HTERT RPE-1 (cell line): Measurements from ENCODE around the gene CCIN.
"Not testable (repeated sequence)": the region's sequence is repeated elsewhere in the genome, so short reads cannot be mapped to it uniquely, and the experiment has no call there.

Experiments
- in situ Hi-C: fragments of 300-500 bp; cut with MboI; formaldehyde crosslinking; loops from 4 replicates; pipeline ENCODE4 v1.14.3; 2020; ENCODE audit warnings: low sequenced_read_pairs

CCIN gene

GRCh38 chr9:36169166-36169565, at the start of gene CCIN:
TSS of gene CCIN (plus strand) at chr9:36169388. CDS start at chr9:36169503, 115 bp downstream.
- in situ Hi-C loops, result no loop called here

DNA sequence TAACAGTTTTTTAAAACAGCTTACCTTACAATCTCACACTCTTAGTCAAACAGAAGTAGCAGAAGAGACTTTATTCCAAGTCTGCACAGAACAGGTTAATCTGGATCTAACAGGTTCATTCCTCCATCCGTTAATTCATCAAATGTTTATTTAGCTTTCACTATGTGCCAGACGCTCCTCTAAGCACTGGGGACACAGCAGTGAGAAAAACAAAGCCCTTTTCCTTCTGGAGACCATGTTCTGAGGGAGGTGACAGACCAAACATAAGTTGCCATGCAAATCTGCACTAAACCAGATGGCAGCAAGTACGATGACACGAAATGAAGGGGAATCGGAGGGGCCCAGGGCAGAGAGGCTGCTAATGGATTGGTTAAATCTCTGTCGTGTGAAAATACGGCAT, 49.7 kb upstream of the CCIN start:
- in situ Hi-C loops, result no loop called here

DNA sequence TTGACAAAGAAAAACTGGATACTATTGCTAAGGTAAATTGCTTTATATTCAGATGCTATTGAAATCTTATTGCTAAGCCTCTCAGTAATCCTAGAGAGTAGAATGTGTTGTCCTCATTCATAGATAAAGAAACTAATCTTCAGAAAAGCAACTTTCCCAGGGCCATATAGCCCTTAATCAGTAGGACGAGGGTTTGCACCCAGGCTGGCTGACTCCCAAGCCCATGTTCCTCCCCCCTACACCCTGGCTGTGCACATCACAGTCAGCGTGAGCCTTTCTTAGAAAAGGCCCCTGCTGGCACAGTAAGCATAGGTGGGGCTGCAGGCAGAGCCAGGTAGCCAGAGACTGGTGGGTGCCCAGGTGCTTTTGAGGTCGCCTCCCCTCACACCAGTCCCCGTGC, 48.5 kb upstream of the CCIN start:
- in situ Hi-C loops, result no loop called here

DNA sequence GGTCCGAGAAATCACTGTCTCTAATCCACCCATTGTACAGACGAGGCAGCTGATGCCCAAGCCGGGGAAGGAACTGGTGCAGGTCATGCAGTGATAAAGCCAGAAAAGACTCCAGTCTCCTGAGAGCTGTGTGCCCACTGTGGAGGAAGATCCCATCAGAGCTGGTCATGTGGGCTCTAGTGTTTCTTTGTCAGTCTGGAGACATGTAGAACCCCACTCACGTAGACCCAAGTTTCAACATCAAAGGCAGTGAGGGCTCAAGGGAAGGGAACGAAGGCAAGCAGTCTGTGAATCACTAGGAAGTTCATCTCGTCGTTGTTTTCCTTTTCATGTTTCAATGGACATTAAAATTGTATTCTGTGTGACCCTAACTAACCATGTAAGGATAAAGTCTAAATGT, 47.2 kb upstream of the CCIN start:
- in situ Hi-C loops, result no loop called here

DNA sequence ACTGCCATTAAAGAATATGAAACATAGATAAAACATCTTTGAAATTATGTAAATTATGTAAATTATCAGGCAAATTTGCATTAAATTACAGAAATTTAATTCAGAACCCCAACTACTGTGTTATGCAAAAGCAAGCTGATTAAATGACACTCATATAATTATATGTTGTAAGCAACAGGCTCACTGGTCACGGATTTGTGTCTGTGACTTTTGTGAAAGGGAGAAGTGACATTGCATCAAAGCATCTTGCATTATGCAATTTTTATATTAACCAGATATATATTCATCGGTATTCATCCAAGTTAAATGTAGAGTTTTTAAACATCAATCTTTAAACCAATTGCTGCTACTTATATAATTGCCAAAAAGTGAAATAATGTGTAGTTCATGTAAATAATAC, 45.7 kb upstream of the CCIN start:
- in situ Hi-C loops, result no loop called here

- in situ Hi-C loops, result no loop called here
Measured at GRCh38 chr9:36125062-36125855, 43.9 kb upstream of the CCIN start.

DNA sequence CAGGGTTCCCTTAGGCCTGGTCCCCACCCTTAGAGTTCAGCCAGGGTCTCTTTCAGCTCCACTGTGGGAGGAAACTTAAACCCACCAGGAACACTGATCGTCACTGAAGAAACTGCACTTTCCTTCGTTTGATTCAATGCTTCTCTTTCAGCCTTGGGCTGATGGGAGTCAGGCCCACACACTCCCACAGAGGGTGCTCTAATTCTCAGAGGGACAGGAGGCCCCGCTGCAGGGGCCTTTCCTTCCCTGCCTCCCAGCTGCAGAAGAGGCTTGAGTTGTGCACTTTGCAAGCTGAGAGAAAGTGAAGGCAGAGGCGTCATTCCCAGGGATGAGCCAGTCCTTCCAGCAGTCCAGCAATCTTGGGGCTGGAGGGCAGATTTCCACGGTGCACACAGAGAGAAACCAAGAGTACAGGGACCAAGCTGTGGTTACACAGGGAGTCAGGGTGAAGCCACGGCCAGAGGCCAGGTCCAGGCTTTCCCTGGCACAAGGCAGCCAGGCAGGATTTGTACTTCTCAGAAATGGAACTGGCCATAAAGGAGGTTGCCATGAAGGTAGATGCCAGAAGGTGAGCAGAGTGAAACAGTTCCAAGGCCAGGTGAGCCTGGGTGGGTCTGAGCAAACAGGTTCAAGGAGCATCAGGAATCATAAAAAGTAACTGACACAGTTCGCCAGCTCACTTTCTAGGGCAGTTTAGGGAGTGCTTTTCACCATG, 43.0 kb upstream of the CCIN start:
- in situ Hi-C loops, result no loop called here

GRCh38 chr9:36127652-36128244, 41.4 kb upstream of the CCIN start:
- in situ Hi-C loops, result no loop called here

GRCh38 chr9:36128349-36128748, 40.8 kb upstream of the CCIN start:
- in situ Hi-C loops, result no loop called here

DNA sequence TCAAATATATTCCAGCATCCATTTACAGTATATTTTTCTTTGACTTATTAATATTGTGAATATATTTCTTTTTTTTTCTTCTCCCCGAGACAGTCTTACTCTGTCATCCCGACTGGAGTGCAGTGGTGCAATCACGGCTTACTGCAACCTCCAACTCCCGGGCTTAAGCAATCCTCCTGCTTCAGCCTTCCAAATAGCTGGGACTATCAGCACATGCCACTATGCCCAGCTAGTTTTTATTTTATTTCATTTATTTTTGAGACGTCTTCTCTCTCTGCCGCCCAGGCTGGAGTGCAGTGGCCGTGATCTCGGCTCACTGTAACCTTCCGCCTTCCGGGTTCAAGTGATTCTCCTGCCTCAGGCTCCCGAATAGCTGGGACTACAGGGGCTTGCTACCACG, 40.0 kb upstream of the CCIN start:
- in situ Hi-C loops, result no loop called here

DNA sequence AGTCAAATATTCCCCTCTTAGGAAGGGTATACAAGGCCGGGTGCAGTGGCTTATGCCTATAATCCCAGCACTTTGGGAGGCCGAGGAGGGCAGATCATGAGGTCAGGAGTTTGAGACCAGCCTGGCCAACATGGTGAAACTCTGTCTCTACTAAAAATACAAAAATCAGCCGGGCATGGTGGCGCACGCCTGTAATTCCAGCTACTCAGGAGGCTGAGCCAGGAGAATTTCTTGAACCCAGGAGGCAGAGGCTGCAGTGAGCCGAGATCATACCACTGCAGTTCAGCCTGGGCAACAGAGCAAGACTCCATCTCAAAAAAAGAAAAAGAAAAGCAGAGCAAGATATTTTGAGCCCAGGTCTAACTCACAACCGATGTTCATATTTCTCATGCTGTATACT, 37.5 kb upstream of the CCIN start:
- in situ Hi-C loops, result not testable (repeated sequence)

DNA sequence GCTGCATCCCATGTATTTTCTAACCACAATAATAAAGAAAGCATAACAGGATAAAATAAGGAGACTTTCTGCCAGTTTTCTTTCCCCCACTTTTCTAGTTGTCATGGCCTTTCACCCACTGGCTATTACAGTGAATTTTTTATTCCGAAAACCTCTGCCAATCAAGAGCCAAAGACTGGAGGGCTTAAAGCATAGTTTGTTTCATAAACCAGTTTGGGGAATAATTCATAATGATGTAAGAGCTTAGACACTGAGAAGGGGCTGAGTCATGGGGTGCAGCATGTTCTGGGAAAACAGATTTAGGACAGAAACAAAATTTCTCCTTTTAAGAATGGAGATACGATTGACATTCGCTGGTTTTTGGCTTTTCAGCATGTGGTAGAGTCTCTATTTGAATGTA, 37.1 kb upstream of the CCIN start:
- in situ Hi-C loops, result no loop called here

- in situ Hi-C loops, result no loop called here
Measured at GRCh38 chr9:36134761-36135505, 34.3 kb upstream of the CCIN start.

DNA sequence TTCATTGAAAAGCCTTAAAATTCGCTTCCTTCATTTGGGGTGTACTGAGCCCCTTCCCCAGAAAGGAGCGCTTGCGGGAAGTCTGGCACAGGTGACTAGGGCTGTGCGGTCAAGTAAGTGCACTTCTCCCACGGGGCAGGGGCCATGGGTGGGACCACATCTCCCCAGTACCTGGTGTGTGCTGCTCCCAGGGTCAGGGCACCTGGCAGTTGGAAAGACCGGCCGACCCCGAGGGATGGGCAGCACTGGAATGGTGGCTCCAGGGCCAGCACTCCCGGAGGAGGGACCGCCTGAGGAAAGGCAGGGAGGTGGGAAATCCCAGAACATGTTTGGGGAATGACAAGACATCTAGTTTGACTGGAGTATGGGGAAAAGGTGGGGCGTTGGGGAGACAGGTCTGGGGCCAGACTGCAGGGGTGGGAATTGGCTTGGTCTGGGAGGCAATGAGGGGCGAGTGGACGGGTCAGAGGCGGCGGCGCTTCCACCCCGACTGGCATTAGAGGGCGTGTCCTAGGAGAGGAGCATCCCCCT, 33.4 kb upstream of the CCIN start:
- in situ Hi-C loops, result no loop called here

DNA sequence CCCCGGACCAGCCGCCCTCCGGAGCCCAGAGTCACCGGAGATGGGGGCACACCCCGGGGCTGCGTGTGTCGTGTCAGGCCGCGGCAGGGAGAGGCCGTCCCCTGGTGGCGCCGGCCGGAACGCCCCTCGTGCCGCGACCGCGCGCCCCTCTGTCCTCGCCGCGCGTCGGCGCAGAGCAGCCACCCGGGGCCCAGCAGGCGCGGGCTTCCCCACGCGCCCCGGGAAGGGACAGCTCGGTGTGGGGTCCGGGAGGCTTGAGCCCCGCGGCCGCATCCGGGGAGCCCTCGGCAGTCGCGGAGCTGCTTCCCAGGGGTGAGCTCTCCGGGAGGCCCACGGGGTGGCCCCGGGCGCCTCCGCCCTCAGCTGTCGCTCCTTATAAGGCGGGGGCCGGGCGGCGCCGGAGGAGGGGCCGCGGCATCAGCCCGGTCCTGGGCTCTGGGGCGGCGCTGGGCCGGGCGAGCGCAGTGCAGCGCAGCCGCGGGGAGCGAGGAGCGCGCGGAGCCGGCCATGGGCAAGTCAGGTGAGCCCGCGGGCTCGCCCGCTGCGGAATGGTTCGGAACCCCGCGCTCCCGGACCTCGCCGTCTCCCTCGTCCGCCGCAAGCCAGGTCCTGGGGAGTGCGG, 32.8 kb upstream of the CCIN start, which contains the start of gene GLIPR2:
GLIPR2 (plus strand) TSS at position 462 of the 622 bp plus-strand sequence; CDS start at position 508, 46 bp downstream.
- in situ Hi-C loops, result no loop called here

DNA sequence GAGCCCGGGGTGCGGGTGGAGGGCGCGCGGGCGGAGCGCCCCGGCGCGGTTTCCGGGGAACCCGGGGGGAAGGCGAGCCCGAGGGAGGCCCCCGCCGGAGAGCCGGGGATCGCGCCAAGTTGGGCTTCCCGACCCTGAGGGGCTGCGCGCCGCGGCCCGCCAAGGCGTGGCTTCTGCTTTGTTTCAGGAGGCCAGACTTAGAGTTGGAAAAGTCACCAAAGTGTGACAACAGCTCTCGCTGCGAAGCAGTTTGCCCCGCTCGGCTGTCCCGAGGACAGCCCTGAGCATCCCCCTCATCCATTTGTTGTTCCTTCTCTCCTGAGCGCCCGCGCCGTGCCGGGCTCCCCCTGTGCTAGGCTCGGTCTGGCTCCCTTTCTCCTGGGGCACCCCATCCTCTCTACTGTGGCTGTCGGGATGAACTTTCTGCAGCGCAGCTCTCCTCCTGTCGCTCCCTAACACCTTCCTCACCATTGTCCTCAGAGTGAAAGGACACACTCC, 32.2 kb upstream of the CCIN start:
- in situ Hi-C loops, result no loop called here

- in situ Hi-C loops, result no loop called here
Measured at GRCh38 chr9:36137392-36138004, 31.7 kb upstream of the CCIN start.

- in situ Hi-C loops, result no loop called here
Measured at GRCh38 chr9:36138496-36138895, 30.7 kb upstream of the CCIN start.

DNA sequence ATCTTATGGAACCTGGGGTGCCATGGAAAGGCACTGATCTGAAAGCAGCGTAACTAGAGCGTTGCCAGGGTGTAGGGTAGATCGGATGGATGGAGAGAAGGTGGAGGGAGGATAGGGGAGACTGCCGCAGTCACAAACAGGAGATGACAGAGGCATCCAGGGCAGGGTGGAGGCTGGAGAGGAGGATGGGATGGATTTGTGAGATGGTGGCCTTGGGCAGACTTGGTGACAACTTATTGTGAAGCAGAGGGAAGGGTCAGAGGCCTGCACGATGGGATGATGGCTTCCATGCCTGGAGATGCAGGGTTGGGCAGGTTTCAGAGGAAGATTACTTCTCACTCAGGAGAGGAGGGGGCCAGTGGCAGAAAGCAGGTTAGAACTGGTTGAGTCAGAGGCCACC, 30.3 kb upstream of the CCIN start:
- in situ Hi-C loops, result no loop called here
